Osteoblast (primary cell): ENCODE measurements around the gene ATXN7. TPM values are rescaled to one million over a fixed set of nuclear protein-coding genes. Genes with fewer than 3 reads are reported as not detected.

ENCODE experiments used
- DNase-seq: peaks from one replicate; pipeline ENCODE4 v3.0.0; 2011; ENCODE audit warnings: low spot score, mixed read lengths; ENCODE audit not compliant: insufficient read length; ENCODE audit errors: missing footprints
- H2AFZ ChIP-seq: 2 replicates; pipeline ENCODE4 v1.6.0; 2011; ENCODE audit warnings: mild to moderate bottlenecking, low read length
- H3K27ac ChIP-seq: 2 replicates; pipeline ENCODE4 v1.5.1; 2011; ENCODE audit warnings: mild to moderate bottlenecking, low read depth, low read length, moderate library complexity
- H3K27me3 ChIP-seq: 2 replicates; pipeline ENCODE4 v1.6.0; 2012; ENCODE audit warnings: mild to moderate bottlenecking, control low read depth, inconsistent platforms, low read length, moderate library complexity; ENCODE audit not compliant: insufficient read depth
- H3K36me3 ChIP-seq: 2 replicates; pipeline ENCODE4 v1.5.1; 2011; ENCODE audit warnings: mild to moderate bottlenecking, low read length, control low read depth, moderate library complexity; ENCODE audit not compliant: insufficient read depth
- H3K4me1 ChIP-seq: 2 replicates; pipeline ENCODE4 v1.5.1; 2011; ENCODE audit warnings: mild to moderate bottlenecking, low read length, control low read depth, moderate library complexity; ENCODE audit not compliant: insufficient read depth
- H3K4me2 ChIP-seq: 2 replicates; pipeline ENCODE4 v1.6.0; 2011; ENCODE audit warnings: mild to moderate bottlenecking, low read length; ENCODE audit not compliant: insufficient read depth
- H3K4me3 ChIP-seq: fragments of 200-600 bp; sonication (generic); 3 replicates; pipeline ENCODE4 v1.5.1; 2012; ENCODE audit warnings: mild to moderate bottlenecking, low read length, inconsistent platforms; ENCODE audit not compliant: insufficient read depth
- H3K79me2 ChIP-seq: 2 replicates; pipeline ENCODE4 v1.6.0; 2012; ENCODE audit warnings: mild to moderate bottlenecking, low read length, control low read depth, inconsistent platforms; ENCODE audit not compliant: insufficient read depth
- H3K9me3 ChIP-seq: 2 replicates; pipeline ENCODE4 v1.5.1; 2011; ENCODE audit warnings: low read depth, low read length, control low read depth
- H4K20me1 ChIP-seq: 2 replicates; pipeline ENCODE4 v1.6.0; 2012; ENCODE audit warnings: mild to moderate bottlenecking, low read length, control low read depth; ENCODE audit not compliant: insufficient read depth
- CTCF ChIP-seq: IDR thresholded peaks from 2 replicates; pipeline ENCODE4 v1.5.1; 2011; ENCODE audit warnings: mild to moderate bottlenecking, low read depth, low read length, moderate library complexity; ENCODE audit errors: extremely low read depth
- total RNA-seq: library from RNA; depleted of rRNA; stranded (reverse); fragments of >200 nt; gene quantifications from 2 replicates; pipeline ENCODE4 v1.2.3, GENCODE V29; 2012

ATXN7 gene
- total RNA-seq, 1 donor: 17.0 TPM

- no peak overlapping the region for H2AFZ ChIP-seq
- H3K4me3 ChIP-seq: no peak overlapping the region
- H3K36me3 ChIP-seq: peaks cover 94% of the 10 kb centered on the region
- H3K4me1 ChIP-seq: peaks cover 19% of the 10 kb centered on the region
- H3K9me3 ChIP-seq: no peaks in the 10 kb centered on the region
- no peaks in the 10 kb centered on the region for H3K27me3 ChIP-seq
- H3K4me2 ChIP-seq: no peak overlapping the region
- H4K20me1 ChIP-seq: peaks cover 20% of the 10 kb centered on the region
- peaks cover 22% of the 10 kb centered on the region for H3K79me2 ChIP-seq
- no peak overlapping the region for H3K27ac ChIP-seq
- no peak for DNase-seq
- TF ChIP-seq CTCF: no peak
Observed at GRCh38 chr3:64008017-64008416, 144.3 kb downstream of the ATXN7 start.

- no peak overlapping the region for H2AFZ ChIP-seq
- DNase-seq: no peak
- no peaks in the 10 kb centered on the region for H3K27me3 ChIP-seq
- peaks cover 20% of the 10 kb centered on the region for H4K20me1 ChIP-seq
- H3K4me1 ChIP-seq: peaks cover 19% of the 10 kb centered on the region
- no peak overlapping the region for H3K4me3 ChIP-seq
- no peak overlapping the region for H3K4me2 ChIP-seq
- no peaks in the 10 kb centered on the region for H3K9me3 ChIP-seq
- no peak overlapping the region for H3K27ac ChIP-seq
- peaks cover 97% of the 10 kb centered on the region for H3K36me3 ChIP-seq
- no peak for TF ChIP-seq CTCF
- peaks cover 24% of the 10 kb centered on the region for H3K79me2 ChIP-seq
Observed at GRCh38 chr3:64008487-64009351, 145.1 kb downstream of the ATXN7 start.

GRCh38 chr3:64009528-64009927, 145.9 kb downstream of the ATXN7 start:
- Histone ChIP-seq H3K9me3 (no peaks in the 10 kb centered on the region), H3K36me3 (peaks cover 97% of the 10 kb centered on the region), H3K27me3 (no peaks in the 10 kb centered on the region), H3K4me3 (no peak overlapping the region), H2AFZ (no peak overlapping the region), H3K27ac (no peak overlapping the region), H3K4me1 (peaks cover 19% of the 10 kb centered on the region), H3K4me2 (no peak overlapping the region), H4K20me1 (peaks cover 20% of the 10 kb centered on the region), H3K79me2 (peaks cover 31% of the 10 kb centered on the region)
- DNase-seq: no peak
- TF ChIP-seq CTCF: no peak

- H3K4me2 ChIP-seq: no peak overlapping the region
- H3K79me2 ChIP-seq: peaks cover 37% of the 10 kb centered on the region
- H3K27me3 ChIP-seq: no peaks in the 10 kb centered on the region
- peaks cover 97% of the 10 kb centered on the region for H3K36me3 ChIP-seq
- TF ChIP-seq CTCF: no peak
- no peaks in the 10 kb centered on the region for H3K9me3 ChIP-seq
- H4K20me1 ChIP-seq: peaks cover 20% of the 10 kb centered on the region
- H3K4me1 ChIP-seq: peaks cover 19% of the 10 kb centered on the region
- H3K27ac ChIP-seq: no peak overlapping the region
- no peak overlapping the region for H2AFZ ChIP-seq
- H3K4me3 ChIP-seq: no peak overlapping the region
- no peak for DNase-seq
Observed at GRCh38 chr3:64010199-64010598, 146.5 kb downstream of the ATXN7 start.
